GM12878 (cell line): Measurements from ENCODE around the gene TMEM168.

Experiments used
- POLR2A ChIP-seq: IDR thresholded peaks from 2 replicates; pipeline ENCODE4 v1.6.1; 2011; ENCODE audit warnings: low read depth, mild to moderate bottlenecking, low read length
- RCOR1 ChIP-seq: conservative IDR thresholded peaks from 2 replicates; pipeline ENCODE4 v1.6.1; 2012; ENCODE audit warnings: low read depth, low read length, improper control_type of control experiment
- SMAD1 ChIP-seq: fragments of 450-650 bp; IDR thresholded peaks from 2 replicates; pipeline ENCODE4 v1.6.1; 2018; ENCODE audit warnings: mild to moderate bottlenecking, low read depth; ENCODE audit not compliant: partially characterized antibody
- SRF ChIP-seq, 2 experiments: IDR thresholded peaks; 2 replicates each; pipeline ENCODE4 v1.6.1; 2011; ENCODE audit warnings: low read depth in 2 of 2, low read length in 2 of 2, mild to moderate bottlenecking in 1 of 2, moderate library complexity in 1 of 2
- TF ChIP-seq, protein P1 (sequence below), 3 experiments: IDR thresholded peaks in 2 of 3; conservative IDR thresholded peaks in 1 of 3; 2 replicates each; pipeline ENCODE4 v1.5.1; 2011; ENCODE audit warnings: low read depth in 3 of 3, low read length in 3 of 3, mild to moderate bottlenecking in 3 of 3, control low read depth in 2 of 3, moderate library complexity in 2 of 3, inconsistent platforms in 1 of 3, mixed read lengths in 1 of 3; ENCODE audit not compliant: control insufficient read depth in 2 of 3, insufficient read depth in 1 of 3; ENCODE audit errors: extremely low read depth in 1 of 3

DNA sequence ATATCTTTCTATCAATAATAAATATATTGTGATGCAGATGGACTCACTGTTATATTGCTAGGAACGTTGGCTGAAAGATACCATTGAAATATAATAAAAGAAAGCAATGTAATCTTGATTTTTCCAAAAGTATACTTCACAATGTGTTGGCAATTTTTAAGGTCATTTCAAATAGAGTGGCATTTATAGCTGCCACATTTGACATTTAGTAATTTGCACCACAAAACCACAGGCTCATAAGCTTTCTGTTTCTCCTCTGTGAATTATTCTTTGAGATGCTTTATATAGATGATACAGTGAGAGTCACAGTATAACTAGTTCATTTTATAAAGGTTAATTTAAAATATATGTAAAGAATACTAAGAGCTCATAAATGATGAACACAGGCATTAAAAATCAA is 44.6 kb downstream of the TMEM168 start:
- TF ChIP-seq SMAD1 (no peak), RCOR1 (no peak), SRF (IDR thresholded peaks at IDR 0.05; ENCODE audit: low read depth in 2 of 2, low read length in 2 of 2) (no peak), POLR2A (no peak)
- TF ChIP-seq, protein P1, sequence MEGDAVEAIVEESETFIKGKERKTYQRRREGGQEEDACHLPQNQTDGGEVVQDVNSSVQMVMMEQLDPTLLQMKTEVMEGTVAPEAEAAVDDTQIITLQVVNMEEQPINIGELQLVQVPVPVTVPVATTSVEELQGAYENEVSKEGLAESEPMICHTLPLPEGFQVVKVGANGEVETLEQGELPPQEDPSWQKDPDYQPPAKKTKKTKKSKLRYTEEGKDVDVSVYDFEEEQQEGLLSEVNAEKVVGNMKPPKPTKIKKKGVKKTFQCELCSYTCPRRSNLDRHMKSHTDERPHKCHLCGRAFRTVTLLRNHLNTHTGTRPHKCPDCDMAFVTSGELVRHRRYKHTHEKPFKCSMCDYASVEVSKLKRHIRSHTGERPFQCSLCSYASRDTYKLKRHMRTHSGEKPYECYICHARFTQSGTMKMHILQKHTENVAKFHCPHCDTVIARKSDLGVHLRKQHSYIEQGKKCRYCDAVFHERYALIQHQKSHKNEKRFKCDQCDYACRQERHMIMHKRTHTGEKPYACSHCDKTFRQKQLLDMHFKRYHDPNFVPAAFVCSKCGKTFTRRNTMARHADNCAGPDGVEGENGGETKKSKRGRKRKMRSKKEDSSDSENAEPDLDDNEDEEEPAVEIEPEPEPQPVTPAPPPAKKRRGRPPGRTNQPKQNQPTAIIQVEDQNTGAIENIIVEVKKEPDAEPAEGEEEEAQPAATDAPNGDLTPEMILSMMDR (IDR thresholded peaks at IDR 0.05 in 2 of 3, conservative IDR thresholded peaks at IDR 0.05 in 1 of 3; ENCODE audit: control insufficient read depth in 2 of 3, extremely low read depth in 1 of 3, insufficient read depth in 1 of 3, low read depth in 3 of 3, low read length in 3 of 3): no peak
